ENCODE measurements around the gene NHSL2.

Gene NHSL2

DNA sequence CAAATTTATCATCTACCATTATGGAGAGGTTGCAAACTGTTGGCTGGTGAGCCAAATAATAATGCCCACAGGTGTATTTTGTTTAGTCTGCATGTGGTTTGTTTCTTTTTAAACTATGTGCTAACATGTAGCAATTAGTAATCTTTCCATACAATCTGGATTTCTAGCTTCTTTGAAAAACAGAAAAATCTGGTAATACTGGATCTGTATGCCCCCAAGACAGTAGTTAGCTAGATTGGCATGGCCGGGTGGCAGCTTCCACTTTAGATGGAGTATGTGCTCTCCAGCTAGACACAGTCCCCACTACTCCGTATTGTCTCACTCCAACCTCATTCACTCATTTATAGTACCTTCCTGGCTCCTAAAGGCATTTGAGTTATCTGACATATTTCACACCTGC lies 91.3 kb downstream of the NHSL2 start:
- H3K4me3 ChIP-seq (ENCODE audit: low read depth, low read length), result no peak overlapping the region
- DNase-seq (ENCODE audit: low read depth), result no peak
- TF ChIP-seq, protein P1, sequence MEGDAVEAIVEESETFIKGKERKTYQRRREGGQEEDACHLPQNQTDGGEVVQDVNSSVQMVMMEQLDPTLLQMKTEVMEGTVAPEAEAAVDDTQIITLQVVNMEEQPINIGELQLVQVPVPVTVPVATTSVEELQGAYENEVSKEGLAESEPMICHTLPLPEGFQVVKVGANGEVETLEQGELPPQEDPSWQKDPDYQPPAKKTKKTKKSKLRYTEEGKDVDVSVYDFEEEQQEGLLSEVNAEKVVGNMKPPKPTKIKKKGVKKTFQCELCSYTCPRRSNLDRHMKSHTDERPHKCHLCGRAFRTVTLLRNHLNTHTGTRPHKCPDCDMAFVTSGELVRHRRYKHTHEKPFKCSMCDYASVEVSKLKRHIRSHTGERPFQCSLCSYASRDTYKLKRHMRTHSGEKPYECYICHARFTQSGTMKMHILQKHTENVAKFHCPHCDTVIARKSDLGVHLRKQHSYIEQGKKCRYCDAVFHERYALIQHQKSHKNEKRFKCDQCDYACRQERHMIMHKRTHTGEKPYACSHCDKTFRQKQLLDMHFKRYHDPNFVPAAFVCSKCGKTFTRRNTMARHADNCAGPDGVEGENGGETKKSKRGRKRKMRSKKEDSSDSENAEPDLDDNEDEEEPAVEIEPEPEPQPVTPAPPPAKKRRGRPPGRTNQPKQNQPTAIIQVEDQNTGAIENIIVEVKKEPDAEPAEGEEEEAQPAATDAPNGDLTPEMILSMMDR (IDR thresholded peaks at IDR 0.05; ENCODE audit: insufficient read depth, low read depth, low read length, missing control alignments), result no peak

DNA sequence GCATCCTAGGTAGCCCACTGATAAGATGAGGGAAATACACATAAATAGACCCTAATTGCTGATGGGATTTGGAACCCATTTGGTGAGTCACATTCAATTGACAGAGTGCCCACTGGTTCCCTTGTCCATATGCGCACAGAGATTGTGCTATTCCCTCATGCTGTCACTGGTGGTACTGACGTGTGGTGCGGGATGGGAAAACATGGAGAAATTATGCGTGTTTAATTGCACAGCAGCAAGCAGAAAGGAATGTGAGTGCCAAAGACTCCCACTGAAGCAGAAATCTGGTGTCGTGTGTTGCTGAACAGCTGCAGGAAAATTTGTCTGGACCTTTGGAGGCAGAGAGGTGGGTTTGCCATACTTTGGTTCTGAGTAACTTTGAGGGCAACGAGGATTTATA lies 92.2 kb downstream of the NHSL2 start:
- DNase-seq (ENCODE audit: low read depth), result no peak
- no peak overlapping the region for H3K4me3 ChIP-seq (ENCODE audit: low read depth, low read length)
- TF ChIP-seq, protein P1 (IDR thresholded peaks at IDR 0.05; ENCODE audit: insufficient read depth, low read depth, low read length, missing control alignments), result no peak

DNA sequence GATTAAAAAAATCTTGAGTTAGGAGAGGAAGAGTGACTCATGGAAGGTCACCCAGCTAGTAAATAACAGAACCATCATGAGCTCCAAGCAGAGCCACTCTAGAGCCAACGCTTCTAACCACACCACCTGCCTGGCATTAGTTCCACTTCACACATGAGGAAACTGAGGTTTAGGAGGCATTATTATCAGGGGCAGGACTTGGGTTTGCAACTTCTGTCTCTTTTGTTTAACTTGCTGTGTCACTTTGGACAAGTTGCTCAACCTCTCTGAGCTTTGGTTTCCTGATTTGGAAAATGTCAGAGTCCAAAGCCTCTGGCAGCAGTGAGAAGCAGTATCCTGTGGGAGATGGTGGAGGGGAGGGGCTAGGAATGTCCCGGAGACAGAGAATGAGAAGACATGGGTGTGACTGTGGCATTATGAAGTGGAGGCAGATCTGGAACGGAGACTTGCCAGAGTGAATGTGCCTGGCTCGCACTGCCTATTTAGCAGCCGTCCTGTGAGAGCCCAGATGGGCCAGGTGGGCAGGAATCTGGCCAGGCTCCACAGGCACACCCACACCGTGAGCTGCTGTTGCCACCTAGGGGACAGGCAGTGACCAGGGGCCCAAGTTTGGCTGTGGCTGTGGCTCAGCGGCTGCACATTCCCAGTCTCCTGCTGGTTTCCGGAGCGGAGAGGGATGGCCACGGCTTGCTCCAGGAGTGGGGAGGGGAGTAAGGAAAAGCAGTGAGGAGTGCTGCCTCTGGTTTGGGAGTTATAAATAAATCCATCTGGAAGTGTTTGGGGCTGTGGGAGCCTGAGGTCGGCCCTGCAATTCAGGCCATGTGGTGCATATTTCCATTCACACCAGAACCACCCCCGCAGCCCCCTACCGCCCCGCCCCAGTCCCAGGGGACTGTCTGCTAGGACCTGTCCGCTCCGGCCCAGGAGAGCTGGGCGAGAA lies 93.4 kb downstream of the NHSL2 start:
- TF ChIP-seq, protein P1 (IDR thresholded peaks at IDR 0.05; ENCODE audit: insufficient read depth, low read depth, low read length, missing control alignments), result no peak
- DNase-seq (ENCODE audit: low read depth), result no peak
- H3K4me3 ChIP-seq (ENCODE audit: low read depth, low read length), result no peak overlapping the region

DNA sequence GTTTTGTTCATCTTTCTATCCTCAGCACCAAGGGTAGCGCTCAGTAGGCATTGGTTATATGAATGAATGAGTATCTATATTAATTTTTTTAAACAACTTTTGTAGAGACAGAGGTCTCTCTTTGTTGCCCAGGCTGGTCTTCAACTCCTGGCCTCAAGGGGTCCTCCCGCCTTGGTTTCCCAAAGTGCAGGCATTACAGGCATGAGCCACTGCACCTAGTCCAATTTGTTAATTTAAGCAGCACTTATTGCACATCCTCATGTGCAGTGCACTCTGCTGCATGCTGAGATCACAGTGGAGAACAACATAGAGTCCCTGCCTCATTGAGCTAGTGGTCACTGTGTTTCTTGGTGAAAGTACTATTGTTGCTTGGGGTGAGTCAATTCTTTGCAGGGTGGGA lies 94.4 kb downstream of the NHSL2 start:
- H3K4me3 ChIP-seq (ENCODE audit: low read depth, low read length), result no peak overlapping the region
- no peak for DNase-seq (ENCODE audit: low read depth)
- TF ChIP-seq, protein P1 (IDR thresholded peaks at IDR 0.05; ENCODE audit: insufficient read depth, low read depth, low read length, missing control alignments), result no peak

DNA sequence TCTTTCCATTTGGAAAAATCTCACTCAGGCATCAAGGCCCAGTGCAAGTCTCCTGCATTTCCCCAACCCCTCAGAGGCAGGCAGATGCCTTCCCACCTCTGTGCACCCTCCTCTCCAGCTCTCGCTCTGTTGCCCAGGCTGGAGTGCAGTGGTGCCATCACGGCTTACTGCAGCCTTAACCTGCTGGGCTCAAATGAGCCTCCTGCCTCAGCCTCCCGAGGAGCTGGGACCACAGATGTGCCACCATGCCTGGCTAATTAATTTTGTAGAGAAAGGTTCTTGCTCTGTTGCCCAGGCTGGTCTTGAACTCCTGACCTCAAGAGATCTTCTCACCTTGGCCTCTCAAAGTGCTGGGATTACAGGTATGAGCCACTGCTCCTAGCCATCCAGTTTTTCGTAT lies 95.8 kb downstream of the NHSL2 start:
- TF ChIP-seq, protein P1 (IDR thresholded peaks at IDR 0.05; ENCODE audit: insufficient read depth, low read depth, low read length, missing control alignments), result no peak
- no peak overlapping the region for H3K4me3 ChIP-seq (ENCODE audit: low read depth, low read length)
- no peak for DNase-seq (ENCODE audit: low read depth)

DNA sequence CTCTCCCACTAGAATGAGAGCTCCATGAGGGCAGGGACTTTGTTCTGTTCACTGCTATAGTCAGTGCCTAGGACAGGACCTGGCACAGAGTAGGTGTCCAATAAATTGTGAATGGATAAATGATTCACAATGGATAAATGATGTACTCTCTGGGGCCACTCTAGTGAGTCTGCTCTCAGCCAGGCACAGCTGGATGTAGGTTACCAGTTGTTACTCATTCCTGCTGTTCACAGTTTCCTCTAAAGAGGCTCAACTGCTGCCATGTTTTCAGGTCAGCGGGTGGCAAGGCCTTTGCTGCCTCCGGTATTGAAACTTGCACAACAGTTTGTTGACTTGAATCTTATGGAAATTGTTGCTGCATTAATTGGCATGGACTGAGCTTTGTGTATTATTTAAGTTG lies 99.1 kb downstream of the NHSL2 start:
- no peak overlapping the region for H3K4me3 ChIP-seq (ENCODE audit: low read depth, low read length)
- TF ChIP-seq, protein P1 (IDR thresholded peaks at IDR 0.05; ENCODE audit: insufficient read depth, low read depth, low read length, missing control alignments), result no peak
- DNase-seq (ENCODE audit: low read depth), result no peak
